GM18861 (cell line): Measurements from ENCODE around the gene MYO7B.

Experiments used
- ATAC-seq: cut with Tn5 transposase; IDR thresholded peaks from one replicate; pipeline ENCODE4 v1.9.1; 2021; ENCODE audit not compliant: unreplicated experiment

Gene MYO7B

GRCh38 chr2:127658641-127659407, 123.3 kb downstream of the MYO7B start:
- ATAC-seq, result no peak

- no peak for ATAC-seq
Measured at GRCh38 chr2:127659408-127660290, 124.2 kb downstream of the MYO7B start.

DNA sequence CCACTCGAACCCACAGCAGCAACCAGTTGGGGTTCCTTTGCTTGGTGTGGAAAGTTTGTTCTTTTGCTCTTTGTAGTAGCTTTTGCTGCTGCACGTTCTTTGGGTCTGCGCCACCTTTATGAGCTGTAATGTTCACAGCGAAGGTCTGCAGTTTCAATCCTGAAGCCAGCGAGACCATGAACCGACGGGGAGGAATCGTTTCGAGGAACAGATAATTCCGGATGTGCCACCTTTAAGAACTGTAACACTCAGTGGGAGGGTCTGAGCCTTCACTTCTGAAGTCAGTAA, 124.8 kb downstream of the MYO7B start:
- no peak for ATAC-seq

DNA sequence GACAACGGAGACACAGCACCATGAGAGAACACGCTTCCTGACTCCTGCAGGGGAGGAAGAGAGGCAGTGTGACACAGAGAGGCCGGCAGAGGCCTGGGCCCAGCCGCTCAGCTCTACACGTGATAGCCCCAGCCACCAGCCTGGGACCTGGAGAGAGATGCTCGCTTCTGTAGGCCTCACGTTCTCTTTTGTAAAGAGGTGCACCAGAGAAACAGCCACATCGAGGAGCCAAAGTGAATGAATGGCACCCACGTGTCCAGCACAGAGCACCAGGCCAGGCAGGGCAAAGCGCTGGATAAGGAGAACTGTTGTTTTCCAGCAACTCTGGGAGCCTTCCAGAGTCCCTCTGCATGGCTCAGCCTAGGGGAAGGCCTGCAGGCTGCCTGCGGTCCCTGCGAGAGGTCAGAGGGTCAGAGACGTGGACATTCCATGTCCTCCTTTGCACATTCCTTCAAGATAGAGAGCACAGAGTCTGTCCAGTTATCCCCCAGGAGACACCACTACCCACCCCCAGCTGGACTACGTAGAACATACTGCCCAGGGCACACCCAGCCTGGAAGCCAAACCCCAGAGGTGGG, 125.7 kb downstream of the MYO7B start:
- no peak for ATAC-seq

DNA sequence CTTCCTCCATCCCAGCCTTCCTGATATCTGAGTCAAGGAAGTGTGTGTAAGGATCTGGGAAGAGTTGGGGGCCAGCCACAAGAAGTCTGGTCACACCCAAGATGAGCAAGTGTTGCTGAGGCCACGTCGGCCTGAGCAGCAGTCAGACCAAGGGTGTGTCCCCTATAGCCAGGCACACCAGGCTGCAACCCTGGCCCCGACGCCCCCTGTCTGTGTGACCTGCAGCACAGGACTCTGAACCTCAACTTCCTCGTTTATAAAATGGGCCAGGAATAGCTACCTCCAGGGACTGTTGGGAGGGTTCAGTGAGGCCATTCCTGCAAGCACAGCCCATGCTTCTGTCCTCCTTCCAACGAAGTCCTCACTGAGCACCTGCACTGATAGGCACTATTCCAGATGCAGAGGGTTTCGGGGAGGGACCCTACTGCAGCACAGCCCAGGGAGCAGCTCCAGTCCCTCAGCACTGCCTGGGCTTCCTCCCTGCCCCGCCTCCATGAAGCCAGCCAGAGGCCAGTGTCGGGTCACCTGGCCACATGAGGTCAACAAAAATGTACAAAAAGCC, 126.5 kb downstream of the MYO7B start:
- no peak for ATAC-seq

- ATAC-seq, result no peak
Measured at GRCh38 chr2:127662937-127663565, 127.6 kb downstream of the MYO7B start.

- no peak for ATAC-seq
Measured at GRCh38 chr2:127663566-127664064, 128.1 kb downstream of the MYO7B start.

- ATAC-seq, result no peak
Measured at GRCh38 chr2:127664065-127664894, 128.8 kb downstream of the MYO7B start.

DNA sequence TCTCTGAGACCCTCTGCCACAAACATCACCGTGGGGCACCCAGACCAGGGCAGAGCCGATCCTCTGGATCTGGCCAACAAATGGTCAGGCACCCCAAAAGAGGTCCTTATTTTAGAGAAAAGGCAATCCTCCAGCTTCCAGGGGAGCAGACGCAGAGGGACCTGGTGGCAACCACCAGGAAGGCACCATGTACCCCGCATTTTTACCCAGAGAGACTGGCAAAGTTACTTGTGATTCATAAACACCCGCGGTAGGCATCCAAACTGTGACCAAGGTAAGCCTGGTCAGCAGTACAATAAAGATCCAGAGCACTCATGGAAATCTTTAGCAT, 129.4 kb downstream of the MYO7B start:
- ATAC-seq, result no peak

DNA sequence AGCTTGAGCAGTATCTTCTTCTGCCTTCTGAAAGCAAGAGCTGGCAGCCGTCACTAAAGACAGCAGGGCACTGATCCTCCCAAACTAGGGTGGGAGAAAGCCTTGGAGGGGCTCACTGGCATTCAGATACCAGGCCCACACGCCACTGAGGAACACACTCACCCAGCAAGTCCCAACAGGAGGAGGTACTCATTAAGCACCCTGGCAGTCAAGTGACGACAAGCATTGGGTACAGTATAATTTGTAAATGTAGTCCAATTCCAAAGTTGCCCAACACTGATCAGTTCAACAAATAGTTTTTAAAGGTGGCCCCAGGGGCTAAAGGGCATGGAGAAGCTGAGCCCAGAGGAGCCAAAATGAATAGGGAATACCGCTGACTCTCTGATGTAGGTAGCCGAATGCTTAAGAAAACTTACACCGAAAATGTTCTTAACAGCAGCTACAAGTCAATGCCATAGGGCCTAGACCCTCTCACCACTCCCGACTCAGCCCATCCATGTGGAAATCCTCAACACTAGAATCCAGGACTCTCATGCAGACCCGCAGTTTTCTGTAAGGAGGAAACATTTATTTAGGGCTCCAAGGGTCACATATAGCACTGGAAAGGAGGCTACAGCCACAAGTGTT, 129.9 kb downstream of the MYO7B start:
- no peak for ATAC-seq

- no peak for ATAC-seq
Measured at GRCh38 chr2:127669056-127669455, 133.6 kb downstream of the MYO7B start.

GRCh38 chr2:127670055-127670956, 134.8 kb downstream of the MYO7B start:
- ATAC-seq, result no peak

DNA sequence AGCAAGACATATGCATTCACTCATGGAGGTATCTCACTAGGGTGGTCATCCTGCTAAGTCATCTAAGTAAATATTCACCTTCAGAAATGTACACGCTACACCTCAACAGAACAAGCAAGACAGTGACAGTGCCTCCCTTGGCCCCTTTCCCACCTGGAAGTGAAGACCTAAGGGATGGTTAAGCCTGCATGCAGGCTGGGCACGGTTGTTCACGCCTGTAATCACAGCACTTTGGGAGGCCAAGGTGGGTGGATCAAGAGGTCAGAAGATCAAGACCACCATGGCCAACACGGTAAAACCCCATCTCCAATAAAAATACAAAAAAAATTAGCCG, 135.4 kb downstream of the MYO7B start:
- no peak for ATAC-seq

- ATAC-seq, result no peak
Measured at GRCh38 chr2:127671557-127672302, 136.2 kb downstream of the MYO7B start.

- no peak for ATAC-seq
Measured at GRCh38 chr2:127672341-127673224, 137.1 kb downstream of the MYO7B start.

GRCh38 chr2:127673291-127674069, 138.0 kb downstream of the MYO7B start:
- no peak for ATAC-seq
